Pulmonary artery endothelial cell (primary cell): ENCODE data around the gene WDR76. TPM values are rescaled to one million over a fixed set of nuclear protein-coding genes. Genes with fewer than 3 reads are reported as not detected.
A peak's percentile ranks its signal among the peaks of the same experiment; 100 is the strongest.

ENCODE experiments used
- DNase-seq: peaks from one replicate; pipeline ENCODE4 v3.0.0-alpha.2; 2011; ENCODE audit warnings: low read depth, low spot score
- total RNA-seq: library from RNA; depleted of rRNA; stranded (reverse); fragments of >200 nt; gene quantifications from 2 replicates; pipeline ENCODE4 v1.2.3, GENCODE V29; 2014

WDR76 gene
- total RNA-seq, 1 donor from 2014 or later, result 18.1 TPM

GRCh38 chr15:43877371-43877770, 50.6 kb downstream of the WDR76 start:
- DNase-seq, result no peak

GRCh38 chr15:43878446-43878845, 51.6 kb downstream of the WDR76 start:
- DNase-seq, result no peak

- DNase-seq, result no peak
Observed at GRCh38 chr15:43879386-43880355, 52.9 kb downstream of the WDR76 start.

- DNase-seq, result no peak
Observed at GRCh38 chr15:43880406-43881194, 53.8 kb downstream of the WDR76 start.

GRCh38 chr15:43881245-43881644, 54.4 kb downstream of the WDR76 start:
- DNase-seq, result no peak

GRCh38 chr15:43881944-43882343, 55.1 kb downstream of the WDR76 start:
- no peak for DNase-seq

GRCh38 chr15:43883571-43883970, 56.8 kb downstream of the WDR76 start:
- no peak for DNase-seq

- no peak for DNase-seq
Observed at GRCh38 chr15:43886558-43886957, 59.8 kb downstream of the WDR76 start.

- no peak for DNase-seq
Observed at GRCh38 chr15:43887901-43888300, 61.1 kb downstream of the WDR76 start.

GRCh38 chr15:43889042-43889441, 62.2 kb downstream of the WDR76 start:
- no peak for DNase-seq

- no peak for DNase-seq
Observed at GRCh38 chr15:43893956-43894355, 67.2 kb downstream of the WDR76 start.

GRCh38 chr15:43895586-43895985, 68.8 kb downstream of the WDR76 start:
- no peak for DNase-seq

- DNase-seq, result no peak
Observed at GRCh38 chr15:43896543-43896942, 69.7 kb downstream of the WDR76 start.

- DNase-seq, result no peak
Observed at GRCh38 chr15:43898891-43899290, 72.1 kb downstream of the WDR76 start.

GRCh38 chr15:43899928-43900327, 73.1 kb downstream of the WDR76 start:
- no peak for DNase-seq

GRCh38 chr15:43900996-43901395, 74.2 kb downstream of the WDR76 start:
- DNase-seq, result no peak

- no peak for DNase-seq
Observed at GRCh38 chr15:43901495-43901894, 74.7 kb downstream of the WDR76 start.

- DNase-seq, result peak; percentile 20
Observed at GRCh38 chr15:43903864-43904290, 77.1 kb downstream of the WDR76 start.

- no peak for DNase-seq
Observed at GRCh38 chr15:43905755-43906154, 79.0 kb downstream of the WDR76 start.

- DNase-seq, result no peak
Observed at GRCh38 chr15:43908516-43909050, 81.8 kb downstream of the WDR76 start.

- peak; percentile 79 for DNase-seq
Observed at GRCh38 chr15:43911235-43911781, 84.5 kb downstream of the WDR76 start.

- no peak for DNase-seq
Observed at GRCh38 chr15:43912208-43912607, 85.4 kb downstream of the WDR76 start.
